Tibial nerve (tissue), 4 donors: ENCODE results near the gene SAMSN1. TPM values are rescaled to one million over a fixed set of nuclear protein-coding genes. Genes with fewer than 3 reads are reported as not detected.
A peak's percentile ranks its signal among the peaks of the same experiment; 100 is the strongest.

Experiments used
- DNase-seq, 2 donors: peaks; one replicate each; pipeline ENCODE4 v3.0.0-alpha.2; 2019; ENCODE audit warnings: low spot score in 2 of 2
- H3K27ac ChIP-seq, 4 donors: fragments of 200-600 bp; sonication (generic) in 3 of 4; one replicate each; pipeline ENCODE4 v1.5.1; 2017 to 2019; ENCODE audit warnings: mild to moderate bottlenecking in 1 of 4
- H3K27me3 ChIP-seq, 2 donors: fragments of 200-600 bp; sonication (generic) in 1 of 2; one replicate each; pipeline versions ENCODE4 v1.5.1 to v1.6.0; 2017 to 2019
- H3K36me3 ChIP-seq, 3 donors: fragments of 200-600 bp; sonication (generic); one replicate each; pipeline ENCODE4 v1.5.1; 2018 to 2019
- H3K4me1 ChIP-seq, 4 donors: fragments of 200-600 bp; sonication (generic) in 3 of 4; one replicate each; pipeline ENCODE4 v1.5.1; 2017 to 2019
- H3K4me3 ChIP-seq, 4 donors: fragments of 200-600 bp; sonication (generic) in 3 of 4; one replicate each; pipeline ENCODE4 v1.5.1; 2017 to 2019; ENCODE audit warnings: mild to moderate bottlenecking in 1 of 4, moderate library complexity in 1 of 4
- H3K9me3 ChIP-seq, 4 donors: fragments of 200-600 bp; sonication (generic) in 3 of 4; one replicate each; pipeline ENCODE4 v1.5.1; 2017 to 2019
- CTCF ChIP-seq, 5 experiments: fragments of 200-600 bp in 3 of 5; fragments of 450-650 bp in 2 of 5; sonication (generic) in 3 of 5; IDR thresholded peaks; one replicate each; pipeline ENCODE4 v1.5.1; 2016 to 2019; ENCODE audit warnings: antibody characterized with exemption in 5 of 5, mild to moderate bottlenecking in 3 of 5, moderate library complexity in 2 of 5
- EP300 ChIP-seq, 2 donors: sonication (generic); formaldehyde crosslinking; IDR thresholded peaks; one replicate each; pipeline ENCODE4 v1.6.1; 2017; ENCODE audit warnings: antibody characterized with exemption in 2 of 2, mild to moderate bottlenecking in 1 of 2
- POLR2A ChIP-seq, 2 donors: fragments of 450-650 bp; IDR thresholded peaks; one replicate each; pipeline ENCODE4 v1.6.1; 2017; ENCODE audit warnings: antibody characterized with exemption in 2 of 2, mild to moderate bottlenecking in 2 of 2, moderate library complexity in 2 of 2
- WGBS, 2 donors: methylation state at CpG; one replicate each; pipeline ENCODE4 v1.1.5; 2018; 5-methylcytosine and 5-hydroxymethylcytosine counted together
- total RNA-seq, 4 donors: library from RNA; depleted of rRNA; stranded (reverse); fragments of >200 nt; gene quantifications; one replicate each; pipeline ENCODE4 v1.1.0, GENCODE V29; 2016

Gene SAMSN1
- total RNA-seq, 4 donors from 2014 or later, result 2.9 to 13.5 (median 7.6) TPM

DNA sequence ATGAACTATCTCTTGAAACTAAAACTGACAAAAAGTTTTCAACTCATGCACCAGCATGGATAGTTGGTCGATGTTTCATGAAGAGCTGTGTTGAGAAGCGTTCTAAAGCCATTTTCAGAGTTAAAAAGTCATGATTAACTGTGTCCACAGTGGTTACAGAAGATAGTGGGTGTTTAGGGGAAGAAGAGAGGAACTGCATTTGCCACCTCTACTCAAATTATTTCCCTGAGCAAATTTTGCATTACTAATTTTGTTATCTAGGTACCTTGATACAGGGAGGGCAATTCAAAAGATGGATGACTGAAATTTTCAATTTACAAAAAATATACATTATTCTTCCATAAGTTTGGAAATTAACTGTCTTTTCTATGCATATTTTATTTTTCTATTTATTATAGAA, 15.5 kb downstream of the SAMSN1 start:
- TF ChIP-seq EP300 (IDR thresholded peaks at IDR 0.05) (no peak), POLR2A (IDR thresholded peaks at IDR 0.05) (no peak), CTCF (IDR thresholded peaks at IDR 0.05) (no peak)
- no peaks in the 10 kb centered on the region for H3K36me3 ChIP-seq
- no peak overlapping the region for H3K4me3 ChIP-seq
- no peaks in the 10 kb centered on the region for H3K9me3 ChIP-seq
- H3K27me3 ChIP-seq, result no peaks in the 10 kb centered on the region
- H3K4me1 ChIP-seq, result peaks cover 0 to 7% (median 0%) of the 10 kb centered on the region in 4 donors
- no peak for DNase-seq
- H3K27ac ChIP-seq, result no peak overlapping the region
- WGBS, 2 donors, result 85 to 94% methylated on average over 2 of the region's 2 CpGs

DNA sequence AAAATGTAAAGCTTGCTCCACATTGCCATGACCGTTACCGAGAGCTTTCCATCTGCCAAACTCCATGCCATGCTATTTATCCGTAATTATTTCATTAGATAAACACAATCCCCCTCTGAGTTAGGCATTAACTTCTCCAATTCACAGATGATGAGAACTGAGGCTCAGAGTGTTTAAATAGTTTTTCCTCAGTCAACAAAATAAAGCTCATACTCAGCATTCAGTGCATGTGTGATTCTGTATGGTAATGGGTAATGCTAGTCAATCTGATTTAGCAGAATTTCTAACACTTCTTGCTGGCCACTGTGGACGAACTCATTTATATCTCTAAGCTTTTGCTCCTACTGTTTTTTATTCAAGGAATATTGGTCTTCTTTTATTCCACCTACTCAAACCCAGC, 17.3 kb downstream of the SAMSN1 start:
- DNase-seq, result no peak
- no peak for TF ChIP-seq EP300 (IDR thresholded peaks at IDR 0.05)
- TF ChIP-seq CTCF (IDR thresholded peaks at IDR 0.05), result no peak
- no peak for TF ChIP-seq POLR2A (IDR thresholded peaks at IDR 0.05)
- Histone ChIP-seq H3K4me1 (peaks cover 0 to 7% (median 0%) of the 10 kb centered on the region in 4 donors), H3K9me3 (no peaks in the 10 kb centered on the region), H3K36me3 (no peaks in the 10 kb centered on the region), H3K27ac (no peak overlapping the region), H3K27me3 (no peaks in the 10 kb centered on the region), H3K4me3 (no peak overlapping the region)
- WGBS, 2 donors, result 88 to 91% methylated on average over 4 of the region's 4 CpGs

GRCh38 chr21:14527696-14528652, 18.1 kb downstream of the SAMSN1 start:
- Histone ChIP-seq H3K4me3 (no peak overlapping the region), H3K36me3 (no peaks in the 10 kb centered on the region), H3K27ac (peak overlapping the region in 2 of 4 donors; percentile 43 to 51), H3K9me3 (no peaks in the 10 kb centered on the region), H3K27me3 (no peaks in the 10 kb centered on the region), H3K4me1 (peaks cover 0 to 7% (median 0%) of the 10 kb centered on the region in 4 donors)
- DNase-seq, result no peak
- 69 to 78% methylated on average over 2 of the region's 2 CpGs for WGBS, 2 donors
- TF ChIP-seq CTCF (IDR thresholded peaks at IDR 0.05) (no peak), POLR2A (IDR thresholded peaks at IDR 0.05) (no peak), EP300 (IDR thresholded peaks at IDR 0.05) (no peak)

- peak overlapping the region in 1 of 4 donors; percentile 51 for H3K27ac ChIP-seq
- H3K27me3 ChIP-seq, result no peaks in the 10 kb centered on the region
- TF ChIP-seq EP300 (IDR thresholded peaks at IDR 0.05) (no peak), CTCF (IDR thresholded peaks at IDR 0.05) (no peak), POLR2A (IDR thresholded peaks at IDR 0.05) (no peak)
- no peaks in the 10 kb centered on the region for H3K9me3 ChIP-seq
- H3K4me3 ChIP-seq, result no peak overlapping the region
- no peak for DNase-seq
- no peaks in the 10 kb centered on the region for H3K36me3 ChIP-seq
- WGBS, 2 donors, result 44 to 48% methylated on average over 10 of the region's 10 CpGs
- H3K4me1 ChIP-seq, result peaks cover 0 to 7% (median 0%) of the 10 kb centered on the region in 4 donors
Observed at GRCh38 chr21:14526836-14527695, 19.0 kb downstream of the SAMSN1 start.
